Peyer's patch (tissue), 4 donors: ENCODE results near the gene APOL5. TPM values are rescaled to one million over a fixed set of nuclear protein-coding genes. Genes with fewer than 3 reads are reported as not detected.

Source experiments
- DNase-seq, 3 donors: peaks; one replicate each; pipeline ENCODE4 v3.0.0-alpha.2; 2017 to 2019
- H3K27ac ChIP-seq, 4 donors: fragments of 200-600 bp; sonication (generic); one replicate each; pipeline ENCODE4 v1.5.1; 2016 to 2019
- H3K27me3 ChIP-seq, 2 donors: fragments of 200-600 bp; sonication (generic); one replicate each; pipeline ENCODE4 v1.5.1; 2019
- H3K36me3 ChIP-seq, 3 donors: fragments of 200-600 bp; sonication (generic); one replicate each; pipeline ENCODE4 v1.5.1; 2016 to 2019
- H3K4me1 ChIP-seq, 4 donors: fragments of 200-600 bp; sonication (generic); one replicate each; pipeline ENCODE4 v1.5.1; 2016 to 2019
- H3K4me3 ChIP-seq, 4 donors: fragments of 200-600 bp; sonication (generic); 1 replicate in 3 of 4; 2 replicates in 1 of 4; pipeline ENCODE4 v1.5.1; 2016 to 2019; ENCODE audit warnings: mild to moderate bottlenecking in 1 of 4
- H3K9me3 ChIP-seq, 4 donors: fragments of 200-600 bp; sonication (generic); one replicate each; pipeline ENCODE4 v1.5.1; 2016 to 2019; ENCODE audit warnings: mild to moderate bottlenecking in 1 of 4
- POLR2A ChIP-seq, 2 donors: fragments of 450-650 bp; IDR thresholded peaks; one replicate each; pipeline ENCODE4 v1.5.1; 2017; ENCODE audit warnings: antibody characterized with exemption in 2 of 2, mild to moderate bottlenecking in 2 of 2, moderate library complexity in 2 of 2
- total RNA-seq, 4 donors: library from RNA; depleted of rRNA; stranded (reverse); fragments of >200 nt; gene quantifications; one replicate each; pipeline ENCODE4 v1.1.0, GENCODE V29; 2016
- TF ChIP-seq, protein P1 (sequence below), 6 experiments: fragments of 450-650 bp in 4 of 6; fragments of 200-600 bp in 2 of 6; sonication (generic) in 1 of 6; IDR thresholded peaks; one replicate each; pipeline ENCODE4 v1.5.1; 2017 to 2019; ENCODE audit warnings: antibody characterized with exemption in 6 of 6, mild to moderate bottlenecking in 3 of 6, moderate library complexity in 1 of 6

The APOL5 gene
- total RNA-seq, 4 donors from 2014 or later: not detected

DNA sequence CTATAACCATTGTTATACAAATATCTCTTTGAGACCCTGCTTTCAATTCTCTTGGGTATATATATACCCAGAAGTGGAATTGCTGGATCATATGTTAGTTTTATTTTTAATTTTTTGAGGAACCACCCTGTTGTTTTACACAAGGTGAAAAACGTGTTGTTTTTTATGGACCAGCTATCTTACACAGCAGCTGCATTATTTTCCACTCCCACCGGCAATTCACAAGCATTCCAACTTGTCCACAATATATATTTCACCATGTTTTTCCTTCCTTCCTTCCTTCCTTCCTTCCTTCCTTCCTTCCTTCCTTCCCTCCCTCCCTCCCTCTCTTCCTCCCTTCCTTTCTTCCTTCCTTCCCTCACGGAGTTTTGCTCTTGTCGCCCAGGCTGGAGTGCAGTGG lies 6.3 kb upstream of the APOL5 start:
- Histone ChIP-seq H3K9me3 (peaks cover 0 to 8% (median 0%) of the 10 kb centered on the region in 4 donors), H3K27me3 (no peaks in the 10 kb centered on the region), H3K4me1 (no peaks in the 10 kb centered on the region), H3K36me3 (no peaks in the 10 kb centered on the region), H3K4me3 (no peak overlapping the region), H3K27ac (no peak overlapping the region)
- TF ChIP-seq POLR2A (IDR thresholded peaks at IDR 0.05): no peak
- TF ChIP-seq, protein P1, sequence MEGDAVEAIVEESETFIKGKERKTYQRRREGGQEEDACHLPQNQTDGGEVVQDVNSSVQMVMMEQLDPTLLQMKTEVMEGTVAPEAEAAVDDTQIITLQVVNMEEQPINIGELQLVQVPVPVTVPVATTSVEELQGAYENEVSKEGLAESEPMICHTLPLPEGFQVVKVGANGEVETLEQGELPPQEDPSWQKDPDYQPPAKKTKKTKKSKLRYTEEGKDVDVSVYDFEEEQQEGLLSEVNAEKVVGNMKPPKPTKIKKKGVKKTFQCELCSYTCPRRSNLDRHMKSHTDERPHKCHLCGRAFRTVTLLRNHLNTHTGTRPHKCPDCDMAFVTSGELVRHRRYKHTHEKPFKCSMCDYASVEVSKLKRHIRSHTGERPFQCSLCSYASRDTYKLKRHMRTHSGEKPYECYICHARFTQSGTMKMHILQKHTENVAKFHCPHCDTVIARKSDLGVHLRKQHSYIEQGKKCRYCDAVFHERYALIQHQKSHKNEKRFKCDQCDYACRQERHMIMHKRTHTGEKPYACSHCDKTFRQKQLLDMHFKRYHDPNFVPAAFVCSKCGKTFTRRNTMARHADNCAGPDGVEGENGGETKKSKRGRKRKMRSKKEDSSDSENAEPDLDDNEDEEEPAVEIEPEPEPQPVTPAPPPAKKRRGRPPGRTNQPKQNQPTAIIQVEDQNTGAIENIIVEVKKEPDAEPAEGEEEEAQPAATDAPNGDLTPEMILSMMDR (IDR thresholded peaks at IDR 0.05): no peak
- DNase-seq: no peak

DNA sequence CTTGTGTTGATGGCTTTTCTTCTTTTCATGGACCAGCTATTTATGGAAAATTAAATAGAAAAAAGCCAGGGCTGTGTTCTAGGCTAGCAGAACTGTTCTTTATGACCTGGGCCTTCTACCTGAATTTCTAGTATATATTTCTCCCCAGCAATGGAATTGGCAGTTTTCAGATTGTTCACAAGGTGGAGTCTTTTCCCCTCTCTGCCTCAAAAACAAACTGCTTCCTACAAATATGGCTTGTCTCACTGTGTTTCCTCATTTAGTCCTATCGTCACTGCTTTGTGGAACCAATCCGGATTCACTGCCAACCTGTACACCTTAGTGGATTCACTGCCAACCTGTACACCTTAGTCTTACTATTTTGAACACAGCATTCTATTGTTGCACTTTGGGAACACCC lies 5.0 kb upstream of the APOL5 start:
- H3K9me3 ChIP-seq: peaks cover 0 to 8% (median 0%) of the 10 kb centered on the region in 4 donors
- no peak for DNase-seq
- H3K36me3 ChIP-seq: no peaks in the 10 kb centered on the region
- H3K27ac ChIP-seq: no peak overlapping the region
- no peaks in the 10 kb centered on the region for H3K4me1 ChIP-seq
- no peak for TF ChIP-seq POLR2A (IDR thresholded peaks at IDR 0.05)
- TF ChIP-seq, protein P1 (IDR thresholded peaks at IDR 0.05): no peak
- no peak overlapping the region for H3K4me3 ChIP-seq
- H3K27me3 ChIP-seq: no peaks in the 10 kb centered on the region

DNA sequence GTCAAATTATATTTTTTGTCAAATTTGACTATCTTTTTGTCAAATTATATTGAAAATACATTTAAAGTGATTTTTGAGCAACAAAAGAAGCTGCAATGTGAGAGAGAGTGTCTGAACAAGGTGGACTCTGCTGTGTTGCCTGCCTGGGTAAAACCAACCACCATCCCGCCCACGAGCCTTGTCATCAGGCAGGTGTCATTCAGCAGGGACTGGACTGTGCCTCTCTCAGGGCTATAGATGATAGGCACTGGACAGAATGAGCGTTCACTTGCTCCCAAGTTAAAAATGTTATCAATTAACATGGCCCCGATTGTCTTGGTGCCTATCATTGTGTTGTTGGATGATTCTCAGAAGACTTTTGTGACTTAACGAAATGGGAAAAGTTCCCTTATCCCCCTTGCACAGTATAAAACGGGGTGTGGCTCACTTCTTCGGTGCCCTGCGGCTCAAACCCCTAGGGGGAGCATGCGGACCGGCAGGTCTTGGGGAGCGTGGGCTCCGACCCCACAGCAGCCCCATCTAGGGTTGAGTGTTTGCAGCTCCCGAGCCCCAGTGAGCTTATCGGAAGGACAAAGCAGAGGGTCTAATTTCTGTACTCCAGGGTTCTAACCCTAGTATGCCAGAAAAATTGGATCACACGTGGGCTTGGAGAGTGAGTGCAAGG lies 1.7 kb downstream of the APOL5 start:
- TF ChIP-seq, protein P1 (IDR thresholded peaks at IDR 0.05): no peak
- TF ChIP-seq POLR2A (IDR thresholded peaks at IDR 0.05): no peak
- no peak for DNase-seq
- H3K36me3 ChIP-seq: no peaks in the 10 kb centered on the region
- no peaks in the 10 kb centered on the region for H3K4me1 ChIP-seq
- peaks cover 0 to 3% (median 0%) of the 10 kb centered on the region in 4 donors for H3K9me3 ChIP-seq
- no peak overlapping the region for H3K4me3 ChIP-seq
- H3K27me3 ChIP-seq: no peaks in the 10 kb centered on the region
- H3K27ac ChIP-seq: no peak overlapping the region

DNA sequence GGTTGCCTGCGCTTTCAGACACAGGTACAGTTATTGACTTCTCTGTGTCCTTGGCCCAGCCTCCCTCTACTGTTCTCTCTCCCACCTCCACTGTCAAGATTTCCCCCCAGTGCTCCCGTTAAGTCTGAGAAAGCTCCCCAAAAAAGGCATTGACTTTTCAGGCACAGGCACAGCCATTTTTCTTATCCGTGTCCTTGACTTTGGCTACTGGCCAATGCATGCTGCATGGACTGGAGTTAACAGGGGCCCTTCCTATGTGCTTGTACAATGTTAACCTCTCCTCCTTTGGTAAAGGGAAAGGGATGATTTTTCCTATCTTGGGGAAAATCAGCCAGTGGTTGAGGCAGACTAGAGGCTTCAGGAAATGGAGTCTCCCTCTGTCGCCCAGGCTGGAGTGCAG lies 4.3 kb downstream of the APOL5 start:
- peaks cover 0 to 3% (median 0%) of the 10 kb centered on the region in 4 donors for H3K9me3 ChIP-seq
- no peaks in the 10 kb centered on the region for H3K27me3 ChIP-seq
- no peak for TF ChIP-seq POLR2A (IDR thresholded peaks at IDR 0.05)
- H3K27ac ChIP-seq: no peak overlapping the region
- no peak overlapping the region for H3K4me3 ChIP-seq
- H3K36me3 ChIP-seq: no peaks in the 10 kb centered on the region
- no peak for DNase-seq
- H3K4me1 ChIP-seq: no peaks in the 10 kb centered on the region

DNA sequence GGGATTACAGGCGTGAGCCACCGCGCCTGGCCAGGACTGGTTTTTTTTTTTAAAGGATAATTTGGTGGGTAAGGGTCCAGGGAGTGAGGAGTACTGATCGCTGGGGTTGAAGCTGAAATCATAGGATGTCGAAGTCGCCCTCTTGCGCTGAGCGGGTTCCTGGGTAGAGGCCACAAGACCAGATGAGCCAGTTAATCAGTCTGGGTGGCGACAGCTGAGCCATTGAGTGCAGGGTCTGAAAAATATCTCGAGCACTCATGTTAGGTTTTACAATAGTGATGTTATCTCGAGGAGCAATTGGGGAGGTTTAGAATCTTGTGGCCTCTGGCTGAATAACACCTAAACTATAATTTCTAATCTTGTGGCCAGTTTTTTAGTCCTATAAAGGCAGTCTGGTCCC lies 7.8 kb downstream of the APOL5 start:
- Histone ChIP-seq H3K4me1 (peaks cover 0 to 5% (median 0%) of the 10 kb centered on the region in 4 donors), H3K36me3 (no peaks in the 10 kb centered on the region), H3K9me3 (no peaks in the 10 kb centered on the region), H3K27me3 (no peaks in the 10 kb centered on the region), H3K4me3 (no peak overlapping the region), H3K27ac (no peak overlapping the region)
- no peak for DNase-seq
- no peak for TF ChIP-seq POLR2A (IDR thresholded peaks at IDR 0.05)
- TF ChIP-seq, protein P1 (IDR thresholded peaks at IDR 0.05): no peak

DNA sequence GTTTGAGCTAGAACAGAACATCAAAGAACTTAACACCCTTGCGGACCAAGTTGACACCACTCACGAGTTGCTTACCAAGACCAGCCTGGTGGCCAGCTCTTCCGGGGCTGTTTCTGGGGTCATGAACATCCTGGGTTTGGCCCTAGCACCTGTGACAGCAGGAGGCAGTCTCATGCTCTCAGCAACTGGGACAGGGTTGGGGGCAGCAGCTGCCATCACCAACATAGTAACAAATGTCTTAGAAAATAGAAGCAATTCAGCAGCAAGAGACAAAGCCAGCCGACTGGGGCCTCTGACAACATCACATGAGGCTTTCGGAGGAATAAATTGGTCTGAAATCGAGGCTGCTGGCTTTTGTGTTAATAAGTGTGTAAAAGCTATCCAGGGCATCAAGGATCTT lies 8.7 kb downstream of the APOL5 start:
- peaks cover 0 to 5% (median 0%) of the 10 kb centered on the region in 4 donors for H3K4me1 ChIP-seq
- no peaks in the 10 kb centered on the region for H3K9me3 ChIP-seq
- TF ChIP-seq POLR2A (IDR thresholded peaks at IDR 0.05): no peak
- TF ChIP-seq, protein P1 (IDR thresholded peaks at IDR 0.05): no peak
- H3K27me3 ChIP-seq: no peaks in the 10 kb centered on the region
- DNase-seq: no peak
- H3K36me3 ChIP-seq: no peaks in the 10 kb centered on the region
- no peak overlapping the region for H3K4me3 ChIP-seq
- no peak overlapping the region for H3K27ac ChIP-seq
